ENCODE results near the gene ACIN1.

GRCh38 chr14:23104591-23105347, 9.8 kb upstream of the ACIN1 start, which contains the start of gene CIROP:
- TF ChIP-seq SRF (IDR thresholded peaks at IDR 0.05; ENCODE audit: low read depth) (no peak), CTCF (IDR thresholded peaks at IDR 0.05 in 2 of 3, conservative IDR thresholded peaks at IDR 0.05 in 1 of 3; ENCODE audit: borderline replicate concordance in 1 of 3, insufficient read depth in 1 of 3, low read depth in 2 of 3, low read length in 2 of 3) (no peak), EZH2phosphoT487 (IDR thresholded peaks at IDR 0.05; ENCODE audit: borderline replicate concordance) (no peak), RAD21 (IDR thresholded peaks at IDR 0.05; ENCODE audit: low read depth) (no peak), REST (IDR thresholded peaks at IDR 0.05; ENCODE audit: low read depth) (no peak), MAX (IDR thresholded peaks at IDR 0.05) (no peak), POLR2A (IDR thresholded peaks at IDR 0.05; ENCODE audit: borderline replicate concordance, extremely low read depth, insufficient read depth, insufficient read length) (no peak), SIN3A (IDR thresholded peaks at IDR 0.05; ENCODE audit: low read depth) (no peak), EZH2 (IDR thresholded peaks at IDR 0.05) (no peak), FOSL1 (IDR thresholded peaks at IDR 0.05; ENCODE audit: low read depth) (no peak), ZFX (IDR thresholded peaks at IDR 0.05) (no peak)

Measured in HCT116 (cell line).